GM23248 (cell line): ENCODE data around the gene LSM5. TPM values are rescaled to one million over a fixed set of nuclear protein-coding genes. Genes with fewer than 3 reads are reported as not detected.

Source experiments
- DNase-seq: peaks from one replicate; pipeline ENCODE4 v3.0.0-alpha.2; 2015
- H2AFZ ChIP-seq: fragments of 200-600 bp; sonication (generic); 2 replicates; pipeline ENCODE4 v1.6.1; 2016; ENCODE audit warnings: antibody characterized with exemption
- H3F3A ChIP-seq: fragments of 200-600 bp; sonication (generic); 2 replicates; pipeline ENCODE4 v1.6.1; 2016; ENCODE audit warnings: mild to moderate bottlenecking, antibody characterized with exemption, mixed run types; ENCODE audit not compliant: insufficient read depth
- H3K27ac ChIP-seq: fragments of 200-600 bp; sonication (generic); 2 replicates; pipeline ENCODE4 v1.5.1; 2016; ENCODE audit warnings: mild to moderate bottlenecking
- H3K27me3 ChIP-seq: fragments of 200-600 bp; sonication (generic); replicated peaks from 2 replicates; pipeline ENCODE4 v1.6.1; 2016; ENCODE audit warnings: mild to moderate bottlenecking; ENCODE audit not compliant: insufficient read depth
- H3K36me3 ChIP-seq: fragments of 200-600 bp; sonication (generic); 2 replicates; pipeline ENCODE4 v1.6.1; 2016; ENCODE audit warnings: low read depth, mild to moderate bottlenecking
- H3K4me1 ChIP-seq: fragments of 200-600 bp; sonication (generic); 2 replicates; pipeline ENCODE4 v1.6.1; 2016; ENCODE audit warnings: mild to moderate bottlenecking; ENCODE audit not compliant: insufficient read depth
- H3K4me2 ChIP-seq: fragments of 200-600 bp; sonication (generic); one replicate; pipeline ENCODE4 v1.6.1; 2016; ENCODE audit warnings: mild to moderate bottlenecking; ENCODE audit not compliant: unreplicated experiment
- H3K4me3 ChIP-seq: fragments of 200-600 bp; sonication (generic); 2 replicates; pipeline ENCODE4 v1.5.1; 2016; ENCODE audit warnings: mild to moderate bottlenecking
- H3K79me2 ChIP-seq: fragments of 200-600 bp; sonication (generic); 2 replicates; pipeline ENCODE4 v1.6.1; 2016; ENCODE audit warnings: mild to moderate bottlenecking; ENCODE audit not compliant: insufficient read depth
- H3K9ac ChIP-seq: fragments of 200-600 bp; sonication (generic); 2 replicates; pipeline ENCODE4 v1.6.1; 2016; ENCODE audit warnings: mild to moderate bottlenecking
- H3K9me2 ChIP-seq: fragments of 200-600 bp; sonication (generic); 2 replicates; pipeline ENCODE4 v1.6.1; 2016; ENCODE audit warnings: mixed run types, mild to moderate bottlenecking, moderate library complexity; ENCODE audit not compliant: insufficient read depth
- H3K9me3 ChIP-seq: fragments of 200-600 bp; sonication (generic); one replicate; pipeline ENCODE4 v1.6.1; 2017; ENCODE audit warnings: low read depth
- H4K20me1 ChIP-seq: fragments of 200-600 bp; sonication (generic); 2 replicates; pipeline ENCODE4 v1.6.0; 2016; ENCODE audit not compliant: insufficient read depth
- EZH2 ChIP-seq: fragments of 200-600 bp; sonication (generic); IDR thresholded peaks from 2 replicates; pipeline ENCODE4 v1.6.1; 2018; ENCODE audit warnings: antibody characterized with exemption, mild to moderate bottlenecking; ENCODE audit not compliant: insufficient read depth, poor library complexity, severe bottlenecking
- EZH2phosphoT487 ChIP-seq: fragments of 200-600 bp; sonication (generic); IDR thresholded peaks from 2 replicates; pipeline ENCODE4 v1.6.1; 2018; ENCODE audit warnings: antibody characterized with exemption, moderate library complexity, mild to moderate bottlenecking, low read depth; ENCODE audit not compliant: insufficient read depth
- WGBS, 2 experiments: methylation state at CpG; one replicate each; pipeline ENCODE4 v1.1.6; 2015 to 2017; ENCODE audit warnings: low lambda C conversion rate in 2 of 2, low coverage in 1 of 2; ENCODE audit errors: missing lambda C conversion rate in 2 of 2; 5-methylcytosine and 5-hydroxymethylcytosine counted together
- in situ Hi-C: fragments of 300-500 bp; cut with MboI; formaldehyde crosslinking; loops from 2 replicates; pipeline ENCODE4 v1.15.0; 2020
- polyA plus RNA-seq: library from polyadenylated mRNA; unstranded; fragments of >200 nt; fragmentation: Nextera tagmentation; extraction: Ambion mirVana; gene quantifications from 2 replicates; pipeline ENCODE4 v1.2.1, GENCODE V29; 2016
- total RNA-seq: library from RNA; depleted of rRNA; stranded (reverse); fragments of >200 nt; shearing (Covaris generic); gene quantifications from 2 replicates; pipeline ENCODE4 v1.2.3, GENCODE V29; 2014; rRNA removed

Gene LSM5
- total and polyA plus RNA-seq, 2 experiments from 2014 or later: 19.7 to 110 TPM

- Histone ChIP-seq H3K27ac (no peak overlapping the region), H3K79me2 (no peaks in the 10 kb centered on the region), H3K4me3 (no peak overlapping the region), H3K36me3 (no peaks in the 10 kb centered on the region), H3K9ac (no peak overlapping the region), H3K27me3 (no peaks in the 10 kb centered on the region), H4K20me1 (no peaks in the 10 kb centered on the region), H3K9me3 (no peaks in the 10 kb centered on the region), H3K9me2 (no peaks in the 10 kb centered on the region), H3K4me2 (no peak overlapping the region), H2AFZ (no peak overlapping the region), H3K4me1 (no peaks in the 10 kb centered on the region), H3F3A (no peaks in the 10 kb centered on the region)
- WGBS, 2 experiments: 16 to 20% methylated on average over 8 of the region's 8 CpGs
- no peak for TF ChIP-seq EZH2
- no peak for TF ChIP-seq EZH2phosphoT487
- in situ Hi-C loops: no loop called here
- DNase-seq: no peak
These were observed 36.7 kb downstream of the LSM5 start for GRCh38 chr7:32453341-32454011.

- H3K36me3 ChIP-seq: no peaks in the 10 kb centered on the region
- H2AFZ ChIP-seq: no peak overlapping the region
- H3K4me2 ChIP-seq: no peak overlapping the region
- H3K9me2 ChIP-seq: no peaks in the 10 kb centered on the region
- H3K4me1 ChIP-seq: no peaks in the 10 kb centered on the region
- no peak overlapping the region for H3K27ac ChIP-seq
- H3K9ac ChIP-seq: no peak overlapping the region
- TF ChIP-seq EZH2 (no peak), EZH2phosphoT487 (no peak)
- no peak overlapping the region for H3K4me3 ChIP-seq
- no peaks in the 10 kb centered on the region for H4K20me1 ChIP-seq
- DNase-seq: no peak
- no peaks in the 10 kb centered on the region for H3F3A ChIP-seq
- no peaks in the 10 kb centered on the region for H3K27me3 ChIP-seq
- no peaks in the 10 kb centered on the region for H3K79me2 ChIP-seq
- in situ Hi-C loops: no loop called here
- H3K9me3 ChIP-seq: no peaks in the 10 kb centered on the region
- WGBS, 2 experiments: 8 to 9% methylated on average over 2 of the region's 2 CpGs
These were observed 43.0 kb downstream of the LSM5 start for GRCh38 chr7:32447218-32447617.

GRCh38 chr7:32436146-32436928 is 53.8 kb downstream of the LSM5 start:
- H3K9ac ChIP-seq: no peak overlapping the region
- WGBS, 2 experiments: 36 to 41% methylated on average over 5 of the region's 5 CpGs
- in situ Hi-C loops: no loop called here

More at GRCh38 chr7:32436146-32436928, 53.8 kb downstream of the LSM5 start:
- H3K9me3 ChIP-seq: no peaks in the 10 kb centered on the region
- DNase-seq: no peak
- H3K9me2 ChIP-seq: no peaks in the 10 kb centered on the region
- no peaks in the 10 kb centered on the region for H3K36me3 ChIP-seq
- no peak for TF ChIP-seq EZH2phosphoT487
- H3K4me1 ChIP-seq: no peaks in the 10 kb centered on the region
- H3K27me3 ChIP-seq: no peaks in the 10 kb centered on the region
- H2AFZ ChIP-seq: no peak overlapping the region
- no peak overlapping the region for H3K27ac ChIP-seq
- H3K79me2 ChIP-seq: no peaks in the 10 kb centered on the region
- no peak overlapping the region for H3K4me2 ChIP-seq
- H4K20me1 ChIP-seq: no peaks in the 10 kb centered on the region
- no peaks in the 10 kb centered on the region for H3F3A ChIP-seq
- no peak overlapping the region for H3K4me3 ChIP-seq

Other genes with a start within 250 kb of the LSM5 start
- gene AVL9, start 5.1 kb upstream of the LSM5 start, total RNA-seq: 12.0 and 13.3 TPM in 2 replicates
- 5.1 and 7.2 TPM in 2 replicates for gene AVL9, start 5.1 kb upstream of the LSM5 start, polyA plus RNA-seq